ENCODE measurements around the gene CLBA1.

CLBA1 gene

DNA sequence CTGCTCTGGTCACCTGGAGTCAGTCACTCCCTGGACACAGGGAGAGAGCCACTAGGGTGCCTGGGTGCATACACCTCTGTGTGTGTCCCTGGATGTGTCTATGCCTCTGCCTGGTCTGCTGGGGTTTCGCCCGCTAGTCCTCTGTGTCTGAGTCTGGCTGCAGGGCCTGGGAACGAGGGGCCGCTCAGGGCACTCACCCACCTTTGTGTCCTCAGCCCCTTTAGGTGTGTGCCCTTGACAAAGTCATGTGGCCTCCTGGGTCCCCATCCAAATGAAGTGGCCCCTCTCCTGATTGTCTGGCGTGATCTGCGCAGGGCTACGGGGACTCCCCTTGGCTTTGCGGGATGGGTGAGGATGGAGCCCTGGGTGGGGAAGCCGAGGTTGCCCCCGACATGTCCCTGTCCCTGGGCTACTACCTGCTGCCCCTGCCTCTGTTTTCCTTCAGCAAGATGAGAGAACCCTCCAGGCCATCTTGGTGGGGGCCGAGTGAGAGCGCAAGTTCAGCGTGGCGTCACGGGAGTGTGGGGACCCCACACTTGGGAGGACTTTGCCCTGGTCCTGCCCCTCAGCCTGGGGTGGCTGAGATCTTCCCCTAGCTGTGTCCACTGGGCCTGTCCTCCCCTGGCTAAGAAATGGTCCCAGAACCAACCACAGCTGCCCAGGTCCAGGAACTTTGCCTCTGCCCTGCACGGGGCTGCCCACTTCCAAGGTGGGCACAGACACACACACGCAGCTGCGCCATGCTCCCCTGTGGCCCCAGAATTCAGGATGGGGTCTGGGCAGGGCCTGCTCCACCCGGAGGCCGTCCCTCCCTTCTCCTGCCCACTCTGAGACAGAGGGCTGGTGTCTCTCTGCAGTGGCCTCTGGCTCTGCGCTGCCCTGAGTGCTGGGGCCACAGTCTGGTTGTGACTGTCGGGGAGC is 4.7 kb upstream of the CLBA1 start:
- no peak for DNase-seq

DNA sequence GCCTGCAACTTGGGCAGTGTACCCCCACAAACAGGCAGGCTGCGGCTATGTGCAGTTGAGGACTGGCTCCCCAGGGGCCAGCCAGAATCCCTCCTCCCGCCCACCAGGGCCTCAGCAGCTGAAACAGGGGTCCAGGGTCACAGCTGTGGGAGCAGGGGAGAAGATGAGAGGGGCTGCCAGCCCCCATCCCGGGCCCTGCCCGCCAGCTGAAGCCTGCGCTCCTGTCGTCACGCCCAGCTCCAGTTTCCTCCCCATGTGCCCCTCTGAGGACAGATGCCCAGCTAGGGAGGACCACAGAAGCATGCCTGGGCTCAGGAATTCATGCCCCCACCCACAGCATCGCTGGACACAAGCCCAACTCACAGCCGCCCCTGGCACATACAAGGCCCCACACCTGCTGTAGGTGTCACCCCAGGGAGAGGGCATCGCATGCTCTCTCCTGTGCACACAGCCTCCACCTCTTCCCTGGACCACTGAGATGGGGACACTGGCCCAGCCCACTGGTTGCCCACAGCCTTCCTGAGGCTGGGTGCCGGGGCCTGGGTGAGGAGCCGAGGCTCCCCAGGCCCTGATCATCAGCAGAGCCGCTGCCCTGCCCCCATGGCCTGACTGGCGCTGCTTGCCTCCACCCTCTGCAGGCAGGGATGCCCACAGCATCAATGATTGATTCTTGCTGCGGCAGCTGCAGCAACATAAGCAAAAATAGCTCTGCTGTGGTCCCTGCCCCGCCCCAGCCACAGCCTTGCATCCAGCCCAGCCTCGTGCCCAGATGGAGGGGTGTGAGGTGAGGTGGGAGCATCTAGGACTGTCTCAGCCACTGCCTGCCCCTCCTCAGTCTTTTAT is 3.7 kb upstream of the CLBA1 start:
- no peak for DNase-seq

DNA sequence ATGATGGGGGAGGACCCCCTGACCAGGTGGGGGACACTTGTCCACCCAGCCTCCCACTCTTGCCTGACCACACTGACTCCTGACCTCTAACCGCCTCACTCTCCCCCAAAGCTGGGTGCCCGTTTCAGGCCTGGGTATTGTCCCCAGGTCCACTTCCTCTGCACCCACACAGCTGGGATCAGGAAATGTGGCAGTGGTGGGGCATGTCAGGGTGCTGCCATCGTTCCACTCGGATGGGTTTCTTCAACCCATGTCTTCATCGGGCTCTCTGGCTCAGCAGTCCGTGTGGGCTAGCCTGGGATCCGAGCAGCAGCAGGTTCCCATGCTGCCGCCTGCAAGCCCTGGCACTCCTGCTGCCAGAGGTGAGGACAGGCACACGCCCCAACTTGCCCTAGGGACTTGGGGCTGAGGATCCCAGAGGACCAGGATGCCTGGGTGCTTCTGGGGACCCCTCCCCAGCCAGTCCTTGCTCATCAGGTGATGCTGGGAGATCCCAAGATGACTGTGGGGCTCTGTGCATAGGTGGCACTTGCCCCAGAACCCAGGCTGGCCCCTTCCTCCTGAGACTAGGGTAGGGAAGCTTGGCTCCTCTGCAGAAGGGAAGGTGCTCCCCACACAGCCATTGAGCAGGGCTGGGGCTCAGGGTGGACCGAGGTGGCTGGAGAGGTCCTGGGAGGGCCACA is 2.9 kb upstream of the CLBA1 start:
- no peak for DNase-seq

DNA sequence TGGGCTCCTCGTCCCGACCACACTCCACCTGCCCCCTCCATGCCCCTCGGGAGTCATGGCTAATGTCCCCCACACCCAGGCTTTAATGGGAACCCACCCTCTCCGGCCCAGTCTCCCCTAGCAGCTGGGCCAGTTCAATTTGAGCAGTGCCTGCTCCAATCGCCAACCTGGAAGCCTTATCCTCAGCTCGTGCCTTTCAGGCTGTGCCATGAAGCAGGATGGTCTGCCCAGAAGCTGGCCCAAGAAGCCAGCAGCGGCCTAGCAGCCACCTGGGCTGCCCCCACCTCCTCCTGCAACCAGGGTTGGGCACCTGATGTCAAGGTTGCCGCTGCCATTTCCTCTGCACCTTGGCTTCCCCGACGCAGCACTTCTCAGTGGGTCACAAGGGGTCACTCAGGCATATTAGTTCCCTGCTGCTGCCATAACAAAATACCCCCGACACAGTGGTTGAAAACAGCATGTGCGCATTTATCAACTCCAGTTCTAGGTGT is 2.3 kb upstream of the CLBA1 start:
- DNase-seq: no peak

DNA sequence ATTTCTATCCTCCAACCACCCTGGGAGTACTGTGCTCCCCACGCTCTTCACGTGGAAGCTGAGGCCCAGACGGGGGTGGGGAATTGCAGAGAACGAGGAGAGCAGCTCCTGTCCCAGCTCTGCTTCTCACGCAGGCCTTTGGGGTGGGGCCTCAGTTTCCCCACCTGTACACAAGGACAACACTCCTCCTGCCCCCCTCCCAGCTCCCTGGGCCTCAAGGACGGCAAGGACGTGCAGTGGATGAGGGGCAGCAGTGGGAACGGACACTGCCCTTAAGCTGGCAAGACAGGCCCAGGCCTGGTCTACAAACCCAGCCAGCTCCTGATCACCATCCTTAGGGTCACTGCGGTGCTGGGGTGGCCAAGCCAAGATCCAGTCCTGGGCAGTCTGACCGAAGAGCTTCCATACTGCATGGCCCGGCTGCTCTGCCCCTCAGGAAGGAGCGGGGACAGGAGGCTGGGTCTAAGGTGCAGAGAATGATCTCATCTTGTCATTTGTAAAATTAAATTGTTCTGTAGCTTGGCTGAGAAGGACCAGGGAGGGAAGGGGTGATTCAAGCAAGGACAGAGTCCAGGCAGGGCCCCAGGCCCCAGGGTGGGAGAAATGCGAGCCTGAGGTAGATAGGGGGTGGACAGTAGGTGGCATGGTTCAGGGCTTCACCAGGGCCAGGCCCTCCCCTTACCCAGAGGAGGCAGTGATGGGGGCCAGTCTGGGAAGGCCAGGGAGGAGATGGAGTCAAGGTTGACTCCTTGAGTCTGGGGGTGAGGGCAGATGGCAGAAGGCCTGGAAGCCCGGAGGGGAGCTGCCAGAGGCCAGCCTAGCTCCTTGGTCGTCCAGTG is 1.3 kb upstream of the CLBA1 start:
- no peak for DNase-seq

DNA sequence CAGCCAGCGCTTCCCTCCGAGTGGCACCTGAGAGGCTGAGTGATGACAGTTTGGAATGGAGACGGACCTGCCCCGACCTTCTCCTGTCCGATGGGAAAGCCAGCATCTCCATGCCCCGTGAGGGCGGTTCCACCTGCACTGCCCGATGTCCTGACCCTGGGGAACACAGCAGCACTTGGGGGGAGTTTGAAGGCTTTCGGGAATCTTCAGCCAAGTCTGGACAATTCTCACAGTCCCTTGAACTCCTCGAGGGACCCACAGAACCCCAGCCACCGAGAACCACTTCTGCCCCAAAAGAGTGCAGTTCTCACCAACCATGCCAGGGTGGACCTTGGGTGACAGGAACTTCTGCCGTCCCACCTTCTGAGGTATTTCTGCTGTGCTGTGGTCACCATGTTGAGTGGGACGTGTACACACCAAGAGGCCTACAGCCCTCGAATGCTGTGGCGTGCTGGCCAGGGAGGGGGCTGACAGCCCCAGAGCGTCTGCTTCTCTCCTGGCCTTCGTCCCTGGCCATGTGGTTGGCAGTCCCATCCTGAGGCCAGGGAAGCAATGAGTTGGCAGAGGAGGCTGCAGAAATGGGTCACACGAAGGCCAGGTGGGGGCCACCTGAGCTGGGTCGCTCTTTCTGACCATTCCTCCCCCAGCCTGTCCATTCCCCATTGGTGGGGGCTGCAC is 1.0 kb downstream of the CLBA1 start:
- no peak for DNase-seq

DNA sequence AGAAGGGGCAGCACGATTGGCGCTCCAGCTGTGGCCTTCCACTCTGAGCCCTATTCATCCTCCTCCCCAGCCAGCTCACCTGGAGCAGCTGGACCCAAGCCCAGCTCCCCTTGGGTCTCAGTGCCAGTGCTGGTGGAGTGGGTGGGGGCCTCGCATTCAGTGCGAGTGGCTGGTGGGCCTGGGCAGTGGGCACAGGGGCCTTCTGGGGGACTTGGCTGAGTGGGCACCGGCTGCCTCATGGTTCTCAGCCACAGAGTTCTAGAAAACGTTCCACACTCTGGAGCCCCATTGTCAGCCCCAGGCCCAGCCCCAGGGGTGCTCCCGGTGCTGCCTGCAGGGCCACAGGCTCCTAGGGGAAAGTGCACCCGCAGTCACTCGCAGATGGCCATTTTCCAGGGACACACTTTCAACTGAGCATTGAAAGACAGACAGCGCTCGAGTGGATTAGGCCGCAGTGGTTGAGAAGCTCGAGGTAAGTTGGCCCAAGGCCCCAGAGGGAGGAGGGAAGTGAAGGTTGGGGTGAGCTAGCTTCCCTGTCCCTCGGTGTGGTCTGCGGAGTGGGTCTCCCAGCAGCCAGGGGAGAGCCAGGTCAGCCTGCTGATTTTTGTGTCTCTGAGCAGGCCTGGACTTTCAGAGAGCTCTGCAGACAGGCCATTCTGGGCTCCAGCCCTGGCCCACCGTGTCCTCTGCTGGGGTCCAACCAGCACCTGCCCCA is 3.8 kb downstream of the CLBA1 start:
- DNase-seq: no peak

DNA sequence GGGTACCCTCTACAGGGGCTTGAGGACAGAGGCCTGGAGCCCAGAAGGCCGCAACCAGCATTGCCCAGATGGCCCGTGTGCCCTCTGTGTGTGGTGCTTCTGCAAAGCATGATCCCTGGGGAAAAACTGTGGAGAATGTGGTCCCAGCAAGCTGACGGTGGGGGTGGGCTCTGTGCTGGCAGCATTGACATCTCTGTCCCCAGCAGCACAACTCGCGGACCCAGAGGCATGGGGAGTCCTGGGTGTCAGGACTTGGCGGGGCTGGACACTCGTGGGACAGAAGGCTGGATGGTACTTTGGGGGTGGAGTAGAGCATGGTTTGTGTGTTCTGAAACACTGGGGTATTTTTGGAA is 4.3 kb downstream of the CLBA1 start:
- DNase-seq: no peak

DNA sequence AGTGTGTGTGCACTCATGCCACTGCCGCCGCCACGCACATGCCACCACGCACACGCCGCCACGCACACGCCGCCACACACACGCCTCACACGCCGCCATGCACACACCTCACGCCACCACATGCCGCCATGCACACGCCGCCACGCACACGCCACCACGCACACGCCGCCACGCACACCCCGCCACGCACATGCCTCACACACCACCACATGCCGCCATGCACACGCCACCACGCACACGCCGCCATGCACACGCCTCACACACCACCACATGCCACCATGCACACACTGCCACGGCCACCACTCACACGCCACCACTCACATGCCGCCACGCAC is 6.3 kb downstream of the CLBA1 start:
- no peak for DNase-seq

DNA sequence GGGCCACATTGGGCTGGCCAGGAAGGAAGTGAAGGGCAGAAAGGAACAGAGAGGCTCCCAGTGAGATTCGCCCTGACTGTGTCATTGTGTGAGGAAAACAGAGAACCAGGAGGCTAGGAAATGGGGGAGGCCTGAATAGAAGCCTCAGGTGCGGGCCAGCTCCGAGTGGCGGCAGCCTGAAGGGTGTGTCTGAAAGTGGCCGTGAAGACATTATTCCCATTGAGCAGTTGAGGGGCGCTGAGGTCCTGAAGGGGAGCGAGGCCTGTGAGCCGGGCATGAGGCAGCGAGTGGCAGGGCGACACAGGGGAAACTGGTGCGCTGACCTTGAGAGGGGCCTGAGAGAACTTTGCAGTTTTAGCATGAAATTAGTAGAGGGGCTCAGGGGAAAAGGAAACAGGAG is 6.9 kb downstream of the CLBA1 start:
- DNase-seq: no peak

DNA sequence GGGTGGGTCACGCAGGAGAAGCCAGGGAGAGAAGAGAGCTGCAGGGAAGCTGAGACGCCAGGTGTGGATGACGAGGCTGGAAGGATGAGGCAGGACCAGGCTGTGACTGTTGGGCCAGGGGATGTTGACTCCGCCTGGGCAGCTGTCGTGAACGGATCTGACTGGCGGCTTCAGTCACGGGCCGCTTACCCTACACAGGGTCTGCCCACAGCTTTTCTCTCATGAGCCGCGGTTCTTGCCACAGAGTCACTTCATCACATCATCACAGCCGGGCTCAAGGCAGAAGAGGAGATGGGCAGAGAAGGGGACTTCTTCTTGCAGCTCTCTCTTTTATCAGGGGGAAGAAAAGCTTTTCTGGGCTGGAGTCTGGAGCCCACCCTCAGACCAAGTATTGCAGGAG is 7.7 kb downstream of the CLBA1 start:
- DNase-seq: peak in 1 of 2 experiments; percentile 65

DNA sequence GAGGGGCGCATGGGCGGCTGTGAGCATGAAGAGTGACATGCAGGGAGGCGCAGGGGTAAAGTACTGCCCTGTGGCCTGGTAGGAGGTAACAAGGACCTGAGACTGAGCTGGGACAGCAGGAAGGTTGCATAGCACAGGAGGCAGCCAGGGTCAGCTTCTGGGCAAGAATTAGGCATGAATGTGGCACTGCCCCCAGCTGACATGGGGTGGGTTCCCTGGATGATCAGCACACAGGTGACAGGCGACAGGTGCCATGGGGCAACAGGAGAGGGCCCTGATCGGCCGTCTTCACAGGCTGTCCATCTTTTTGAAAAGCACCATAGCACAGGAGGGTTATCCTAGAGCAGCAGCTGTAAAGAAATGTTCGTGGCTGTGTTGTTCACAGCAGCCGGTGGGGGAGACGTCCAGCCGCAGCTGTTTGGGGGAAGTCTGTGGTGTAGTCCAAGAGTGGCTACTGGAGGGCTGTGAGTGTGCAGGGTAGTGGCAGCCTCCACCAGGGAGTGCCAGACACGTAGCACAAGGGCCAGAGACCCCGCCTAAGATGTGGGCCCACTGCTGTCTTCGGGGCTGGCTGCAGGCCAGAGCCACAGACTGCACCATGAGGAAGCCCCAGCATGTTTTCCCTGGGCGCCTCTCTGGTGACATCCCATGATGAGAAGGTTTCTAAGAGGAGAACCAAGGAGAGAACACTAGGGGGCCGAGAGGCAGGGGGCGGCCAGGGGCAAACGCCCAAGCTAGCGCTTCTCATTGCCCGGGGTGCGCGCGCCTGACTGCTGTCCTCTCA is 8.4 kb downstream of the CLBA1 start:
- no peak for DNase-seq

DNA sequence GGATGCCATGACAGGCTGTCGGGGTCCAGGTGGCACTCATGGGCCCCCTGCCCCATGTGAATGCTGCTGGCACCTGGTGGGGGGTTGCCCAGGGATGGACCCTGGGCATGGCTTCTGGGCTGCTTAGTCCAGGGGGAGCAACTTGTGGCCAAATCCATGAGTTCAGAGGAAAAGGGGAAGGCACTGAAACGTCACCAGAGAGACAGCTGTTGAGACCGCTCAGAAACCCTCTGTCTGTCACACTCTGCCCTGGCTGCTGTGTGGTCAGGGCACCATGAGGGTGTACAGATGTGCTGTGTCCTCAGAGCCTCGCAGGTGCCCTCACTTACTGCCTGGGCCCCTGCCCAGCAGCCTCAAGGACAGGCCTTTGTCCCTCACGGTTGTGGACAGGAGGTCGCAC is 9.4 kb downstream of the CLBA1 start:
- DNase-seq: no peak

DNA sequence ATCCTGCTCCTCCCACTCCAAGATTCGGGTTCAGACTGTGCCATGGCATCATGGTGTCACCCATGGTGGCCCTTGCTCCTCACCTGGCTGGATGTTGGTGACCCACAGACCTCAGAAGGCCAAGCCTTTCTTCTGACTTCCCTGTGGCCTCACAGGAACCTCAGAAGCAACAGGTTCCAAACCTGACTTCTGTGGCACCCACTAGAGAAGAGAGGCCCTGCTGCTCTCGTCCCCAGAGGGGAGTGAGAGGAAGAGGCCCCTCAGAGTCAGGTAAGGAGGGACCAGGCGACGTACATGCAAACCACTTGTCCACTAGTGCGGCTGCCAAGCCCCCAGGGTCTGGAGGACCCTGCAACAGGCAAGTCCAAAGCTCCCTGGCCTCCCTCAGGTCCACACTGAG is 10.4 kb downstream of the CLBA1 start:
- no peak for DNase-seq

DNA sequence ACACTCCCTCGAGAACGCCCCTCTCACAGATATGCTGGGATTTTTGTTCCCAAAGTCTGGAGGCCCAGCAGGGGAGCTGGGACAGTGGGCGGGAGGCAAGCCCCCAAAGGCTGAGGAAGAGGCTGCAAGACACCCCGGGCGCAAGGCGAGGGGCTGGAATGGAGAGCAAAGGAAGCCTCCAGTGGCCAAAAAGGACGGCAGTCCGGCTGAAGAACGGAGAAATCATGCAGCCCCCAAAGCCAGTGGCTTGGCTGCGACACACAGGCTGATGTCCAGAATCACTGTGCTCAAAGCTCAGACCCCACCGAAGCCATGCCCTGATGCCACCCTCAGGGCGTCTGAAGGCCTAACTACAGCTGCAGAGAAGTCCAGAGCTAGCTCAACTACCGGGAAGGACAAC is 10.9 kb downstream of the CLBA1 start:
- DNase-seq: no peak

DNA sequence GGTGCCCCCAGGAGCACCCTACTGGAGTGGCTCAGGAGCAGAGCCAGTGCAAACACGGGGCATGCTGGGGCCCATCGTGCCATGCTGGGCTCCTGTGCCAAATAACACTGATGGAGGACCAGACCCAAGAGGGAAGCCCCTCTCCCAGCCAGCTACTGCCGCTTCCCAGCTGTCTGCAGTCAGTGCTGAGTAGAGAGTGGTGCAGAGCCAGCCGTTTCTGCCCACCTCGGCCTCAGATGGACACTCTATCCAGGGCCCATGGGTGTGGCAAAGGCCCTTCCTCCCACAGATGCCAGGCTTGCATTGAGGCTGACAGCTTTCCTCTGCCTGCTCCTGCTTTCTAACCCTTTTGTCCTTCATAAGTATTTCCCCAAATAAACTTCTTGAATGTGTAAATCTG is 13.2 kb downstream of the CLBA1 start:
- no peak for DNase-seq

DNA sequence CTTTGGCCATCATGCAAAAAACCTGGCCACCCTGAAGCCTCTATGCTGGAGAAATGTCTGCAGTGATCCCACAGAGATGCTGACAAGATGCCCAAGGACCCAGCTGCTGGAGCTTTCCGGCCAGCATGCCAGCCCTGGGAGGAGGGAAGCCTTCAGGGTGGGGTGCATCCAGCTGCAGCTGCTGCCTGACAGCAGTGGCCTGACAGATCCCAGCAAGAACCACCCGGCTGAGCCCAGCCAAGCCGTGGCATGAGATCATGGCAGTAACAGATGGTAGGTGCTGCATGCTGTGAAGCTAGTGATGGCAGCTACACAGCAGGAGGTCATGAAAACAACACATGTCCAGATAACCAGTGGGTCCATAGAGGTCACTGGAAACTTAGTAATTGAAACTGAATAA is 13.8 kb downstream of the CLBA1 start:
- DNase-seq: no peak

DNA sequence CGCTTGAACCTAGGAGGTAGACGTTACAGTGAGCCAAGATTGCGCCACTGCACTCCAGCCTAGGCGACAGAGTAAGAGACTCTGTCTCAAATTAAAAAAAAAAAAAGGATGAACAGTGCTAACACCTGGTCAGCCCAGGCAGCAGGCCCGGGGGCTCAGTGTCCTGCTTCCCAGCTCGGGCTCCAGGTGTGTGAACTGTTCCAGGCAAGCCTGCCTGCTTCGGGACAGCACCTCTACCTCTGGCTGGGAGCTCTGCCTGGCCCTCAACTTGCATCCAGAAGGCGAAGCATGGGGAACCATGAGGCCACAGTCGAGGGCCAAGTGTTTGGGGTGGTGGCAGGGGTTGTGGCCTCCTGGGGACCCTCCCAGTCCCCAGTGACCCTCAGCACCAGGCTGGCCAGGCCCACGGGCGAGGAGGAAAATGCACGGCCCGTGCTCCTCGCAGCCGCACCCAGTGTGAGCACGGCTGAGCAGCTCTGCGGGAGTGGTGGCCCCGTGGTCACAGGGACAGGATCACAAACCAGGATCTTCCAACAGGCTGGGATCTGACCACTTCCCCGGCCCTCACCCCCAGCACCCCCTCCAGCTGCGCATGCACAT is 19.8 kb downstream of the CLBA1 start:
- DNase-seq: no peak

DNA sequence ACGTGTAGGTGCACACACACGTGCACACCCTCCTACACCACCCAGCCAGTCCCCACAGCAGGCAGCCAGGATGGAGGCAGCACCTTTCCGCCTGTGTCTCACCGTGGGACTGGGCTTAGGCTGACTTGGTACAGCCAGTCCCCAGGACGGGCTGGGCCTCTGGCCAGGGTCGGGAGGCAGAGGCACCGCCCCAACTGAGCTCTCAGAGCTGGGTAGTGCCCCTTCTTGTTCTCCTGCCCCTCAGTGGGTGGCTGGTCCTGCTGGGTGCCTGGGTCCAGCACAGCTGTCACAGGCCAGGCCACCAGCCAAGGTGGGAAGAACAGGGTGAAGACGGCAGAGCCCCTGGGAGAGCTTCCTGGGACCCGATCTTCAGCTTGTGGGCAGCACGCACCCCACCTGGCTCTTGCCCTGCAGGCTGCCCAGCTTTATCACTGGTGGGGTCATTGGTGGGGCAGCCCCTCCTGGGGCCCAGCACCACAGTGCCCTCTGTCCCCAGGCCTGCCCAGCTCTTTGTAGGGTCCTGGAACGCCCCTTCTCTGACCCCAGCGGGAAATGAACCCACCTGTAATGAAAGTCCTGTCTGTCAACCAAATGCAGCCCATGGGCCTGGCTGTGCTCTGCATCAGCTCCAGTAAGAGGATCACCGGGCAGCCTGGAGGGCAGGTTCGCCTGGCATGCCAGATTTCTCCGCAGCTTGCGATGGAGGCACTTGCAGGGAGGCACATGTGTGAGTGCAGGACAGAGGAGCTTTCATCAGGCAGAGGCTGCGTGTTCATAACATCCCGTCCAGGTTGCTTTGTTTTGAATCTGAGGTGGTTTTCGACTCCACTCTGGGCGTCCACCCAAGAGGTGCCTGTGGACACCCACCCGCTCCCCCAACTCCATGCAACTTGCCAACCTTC is 20.6 kb downstream of the CLBA1 start:
- no peak for DNase-seq
